OCI-LY1 (cell line): ENCODE measurements around the gene SPAG17.

Experiments used
- H2AFZ ChIP-seq: fragments of 200-600 bp; sonication (generic), shearing (Covaris generic); 2 replicates; pipeline ENCODE4 v1.6.0; 2014; ENCODE audit warnings: antibody characterized with exemption, mild to moderate bottlenecking, low read length
- H3F3A ChIP-seq: fragments of 200-600 bp; sonication (generic), shearing (Covaris generic); 2 replicates; pipeline ENCODE4 v1.6.0; 2014; ENCODE audit warnings: mild to moderate bottlenecking, antibody characterized with exemption, low read length, moderate library complexity; ENCODE audit not compliant: insufficient read depth
- H3K27ac ChIP-seq: fragments of 200-600 bp; sonication (generic); 2 replicates; pipeline ENCODE4 v1.5.1; 2014; ENCODE audit warnings: low read length, mixed run types, mild to moderate bottlenecking, low read depth; ENCODE audit not compliant: poor library complexity, severe bottlenecking
- H3K27me3 ChIP-seq: fragments of 200-600 bp; sonication (generic); 2 replicates; pipeline ENCODE4 v1.6.0; 2014; ENCODE audit warnings: antibody characterized with exemption, mild to moderate bottlenecking, low read length, moderate library complexity; ENCODE audit not compliant: insufficient read depth
- H3K36me3 ChIP-seq: fragments of 200-600 bp; sonication (generic); 2 replicates; pipeline ENCODE4 v1.6.1; 2014; ENCODE audit warnings: mild to moderate bottlenecking, antibody characterized with exemption, low read length, moderate library complexity, mixed read lengths; ENCODE audit not compliant: insufficient read depth
- H3K4me1 ChIP-seq: fragments of 200-600 bp; sonication (generic); 2 replicates; pipeline ENCODE4 v1.5.1; 2014; ENCODE audit warnings: mild to moderate bottlenecking, low read length, moderate library complexity; ENCODE audit not compliant: insufficient read depth, severe bottlenecking
- H3K4me2 ChIP-seq: fragments of 200-600 bp; sonication (generic), shearing (Covaris generic); 2 replicates; pipeline ENCODE4 v1.6.1; 2014; ENCODE audit warnings: low read length
- H3K4me3 ChIP-seq: fragments of 200-600 bp; sonication (generic); 2 replicates; pipeline ENCODE4 v1.5.1; 2014; ENCODE audit warnings: low read length, low read depth, mild to moderate bottlenecking, mixed read lengths; ENCODE audit not compliant: poor library complexity, severe bottlenecking
- H3K79me2 ChIP-seq: fragments of 200-600 bp; shearing (Covaris generic); 2 replicates; pipeline ENCODE4 v1.6.1; 2016; ENCODE audit warnings: mixed run types, low read length, mixed read lengths; ENCODE audit not compliant: insufficient read depth
- H3K9ac ChIP-seq: fragments of 200-600 bp; sonication (generic), shearing (Covaris generic); 2 replicates; pipeline ENCODE4 v1.6.1; 2014; ENCODE audit warnings: mild to moderate bottlenecking, low read length, mixed read lengths
- H3K9me2 ChIP-seq: fragments of 200-600 bp; sonication (generic), shearing (Covaris generic); 2 replicates; pipeline ENCODE4 v1.6.1; 2014; ENCODE audit warnings: low read depth, mild to moderate bottlenecking, low read length, mixed read lengths
- H3K9me3 ChIP-seq: fragments of 200-600 bp; shearing (Covaris generic); 2 replicates; pipeline ENCODE4 v1.6.1; 2014; ENCODE audit warnings: low read length, mixed read lengths
- H4K20me1 ChIP-seq: fragments of 200-600 bp; sonication (generic), shearing (Covaris generic); 2 replicates; pipeline ENCODE4 v1.6.0; 2016; ENCODE audit warnings: mild to moderate bottlenecking, low read length; ENCODE audit not compliant: insufficient read depth
- EZH2 ChIP-seq: fragments of 200-600 bp; sonication (generic), shearing (Covaris generic); IDR thresholded peaks from 2 replicates; pipeline ENCODE4 v1.8.0; 2017; ENCODE audit warnings: borderline replicate concordance, mixed run types, mild to moderate bottlenecking, antibody characterized with exemption, low read length, moderate library complexity, mixed read lengths
- TF ChIP-seq, protein P1 (sequence below): fragments of 200-600 bp; sonication (generic), shearing (Covaris generic); IDR thresholded peaks from 2 replicates; pipeline ENCODE4 v1.5.1; 2017; ENCODE audit warnings: mild to moderate bottlenecking, antibody characterized with exemption, low read length, moderate library complexity, mixed read lengths

Gene SPAG17

GRCh38 chr1:118190561-118190960 is 5.5 kb upstream of the SPAG17 start:
- Histone ChIP-seq H3K79me2 (no peaks in the 10 kb centered on the region), H3K27me3 (no peaks in the 10 kb centered on the region), H3K9me2 (no peaks in the 10 kb centered on the region), H3K4me3 (no peak overlapping the region), H3F3A (no peaks in the 10 kb centered on the region), H4K20me1 (no peaks in the 10 kb centered on the region), H3K9ac (no peak overlapping the region), H3K27ac (no peak overlapping the region), H3K9me3 (peaks cover 4% of the 10 kb centered on the region; the same call in 1 of the 2 replicates), H3K36me3 (no peaks in the 10 kb centered on the region; the same call in 1 of the 2 replicates), H2AFZ (no peak overlapping the region), H3K4me2 (no peak overlapping the region), H3K4me1 (no peaks in the 10 kb centered on the region)
- TF ChIP-seq, protein P1, sequence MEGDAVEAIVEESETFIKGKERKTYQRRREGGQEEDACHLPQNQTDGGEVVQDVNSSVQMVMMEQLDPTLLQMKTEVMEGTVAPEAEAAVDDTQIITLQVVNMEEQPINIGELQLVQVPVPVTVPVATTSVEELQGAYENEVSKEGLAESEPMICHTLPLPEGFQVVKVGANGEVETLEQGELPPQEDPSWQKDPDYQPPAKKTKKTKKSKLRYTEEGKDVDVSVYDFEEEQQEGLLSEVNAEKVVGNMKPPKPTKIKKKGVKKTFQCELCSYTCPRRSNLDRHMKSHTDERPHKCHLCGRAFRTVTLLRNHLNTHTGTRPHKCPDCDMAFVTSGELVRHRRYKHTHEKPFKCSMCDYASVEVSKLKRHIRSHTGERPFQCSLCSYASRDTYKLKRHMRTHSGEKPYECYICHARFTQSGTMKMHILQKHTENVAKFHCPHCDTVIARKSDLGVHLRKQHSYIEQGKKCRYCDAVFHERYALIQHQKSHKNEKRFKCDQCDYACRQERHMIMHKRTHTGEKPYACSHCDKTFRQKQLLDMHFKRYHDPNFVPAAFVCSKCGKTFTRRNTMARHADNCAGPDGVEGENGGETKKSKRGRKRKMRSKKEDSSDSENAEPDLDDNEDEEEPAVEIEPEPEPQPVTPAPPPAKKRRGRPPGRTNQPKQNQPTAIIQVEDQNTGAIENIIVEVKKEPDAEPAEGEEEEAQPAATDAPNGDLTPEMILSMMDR = no peak
- no peak for TF ChIP-seq EZH2

DNA sequence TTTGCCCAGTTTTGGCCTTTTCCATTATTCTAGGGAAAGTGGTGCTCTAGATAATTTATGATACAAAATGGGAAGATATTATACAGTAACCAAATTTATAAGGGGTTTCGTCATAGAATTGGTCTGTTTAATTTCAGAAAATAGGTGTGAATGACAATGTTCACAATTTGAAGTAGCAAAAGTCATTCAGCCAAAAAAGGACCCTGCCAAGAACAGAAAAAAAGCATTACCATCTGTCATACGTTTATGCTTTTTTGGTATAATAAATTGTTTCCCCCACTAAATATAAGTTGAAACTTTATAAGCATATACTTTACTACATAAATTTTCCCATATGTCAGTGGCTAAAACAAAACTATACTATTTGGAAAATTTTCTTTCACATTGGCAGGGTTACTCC is 4.5 kb upstream of the SPAG17 start:
- no peak overlapping the region for H3K4me3 ChIP-seq
- no peaks in the 10 kb centered on the region; the same call in 1 of the 2 replicates for H3K36me3 ChIP-seq
- no peaks in the 10 kb centered on the region for H3K27me3 ChIP-seq
- H3F3A ChIP-seq = no peaks in the 10 kb centered on the region
- TF ChIP-seq, protein P1 = no peak
- no peak for TF ChIP-seq EZH2
- no peak overlapping the region for H3K4me2 ChIP-seq
- H3K9me2 ChIP-seq = no peaks in the 10 kb centered on the region
- no peak overlapping the region for H3K9ac ChIP-seq
- H3K79me2 ChIP-seq = no peaks in the 10 kb centered on the region
- no peak overlapping the region for H2AFZ ChIP-seq
- peaks cover 4% of the 10 kb centered on the region; the same call in 1 of the 2 replicates for H3K9me3 ChIP-seq
- no peak overlapping the region for H3K27ac ChIP-seq
- H3K4me1 ChIP-seq = no peaks in the 10 kb centered on the region
- H4K20me1 ChIP-seq = no peaks in the 10 kb centered on the region

- H3K9me3 ChIP-seq = peaks cover 4% of the 10 kb centered on the region; the same call in 1 of the 2 replicates
- H4K20me1 ChIP-seq = no peaks in the 10 kb centered on the region
- H3K27me3 ChIP-seq = no peaks in the 10 kb centered on the region
- no peak overlapping the region for H3K9ac ChIP-seq
- H3K36me3 ChIP-seq = no peaks in the 10 kb centered on the region; the same call in 1 of the 2 replicates
- no peaks in the 10 kb centered on the region for H3K4me1 ChIP-seq
- no peak overlapping the region for H2AFZ ChIP-seq
- H3K27ac ChIP-seq = no peak overlapping the region
- no peaks in the 10 kb centered on the region for H3F3A ChIP-seq
- no peaks in the 10 kb centered on the region for H3K79me2 ChIP-seq
- TF ChIP-seq, protein P1 = no peak
- no peak for TF ChIP-seq EZH2
- H3K9me2 ChIP-seq = no peaks in the 10 kb centered on the region
- H3K4me3 ChIP-seq = no peak overlapping the region
- H3K4me2 ChIP-seq = no peak overlapping the region
Measured at GRCh38 chr1:118188411-118188810, 3.4 kb upstream of the SPAG17 start.
